Measurements from ENCODE around the gene NFIB. TPM values are rescaled to one million over a fixed set of nuclear protein-coding genes. Genes with fewer than 3 reads are reported as not detected.

Gene NFIB
- total RNA-seq, 1 donor from 2014 or later, result 0.30 TPM

- no peak overlapping the region for H3K4me3 ChIP-seq
These were observed 162.5 kb downstream of the NFIB start for GRCh38 chr9:14151451-14151850.

GRCh38 chr9:14148501-14149103 is 165.3 kb downstream of the NFIB start:
- TF ChIP-seq CTCF (IDR thresholded peaks at IDR 0.05), result no peak
- no peak for TF ChIP-seq EZH2phosphoT487 (IDR thresholded peaks at IDR 0.05)
- no peak for TF ChIP-seq EZH2 (IDR thresholded peaks at IDR 0.05)
- Mint-ChIP-seq H3K27ac (no peak overlapping the region), H3K4me3 (no peak overlapping the region)

More at GRCh38 chr9:14151451-14151850, 162.5 kb downstream of the NFIB start:
- H4K20me1 ChIP-seq (ENCODE audit: low read depth), result no peaks in the 10 kb centered on the region
- H3K4me2 ChIP-seq, result no peak overlapping the region
- peaks cover 11% of the 10 kb centered on the region for H3K4me1 ChIP-seq
- no peaks in the 10 kb centered on the region for H3K27me3 Mint-ChIP-seq (ENCODE audit: insufficient read depth, low read depth)
- H2AFZ ChIP-seq (replicated peaks), result no peak overlapping the region
- no peak for DNase-seq (ENCODE audit: low spot score)
- no peaks in the 10 kb centered on the region for H3K79me2 ChIP-seq (ENCODE audit: low read depth)
- H3K9ac ChIP-seq, result no peak overlapping the region
- H3K27me3 ChIP-seq, result no peaks in the 10 kb centered on the region
- H3K36me3 ChIP-seq, result no peaks in the 10 kb centered on the region
- H3K9me3 ChIP-seq (ENCODE audit: low read depth), result no peaks in the 10 kb centered on the region
- no peaks in the 10 kb centered on the region for H3F3A ChIP-seq (ENCODE audit: low read depth)
- H3K27ac ChIP-seq, result no peak overlapping the region
- H3K4me3 Mint-ChIP-seq, result no peak overlapping the region
- TF ChIP-seq CTCF (IDR thresholded peaks at IDR 0.05), result no peak
- no peak overlapping the region for H3K27ac Mint-ChIP-seq
- H3K36me3 Mint-ChIP-seq, result no peaks in the 10 kb centered on the region
- no peaks in the 10 kb centered on the region for H3K9me3 Mint-ChIP-seq
- peaks cover 5% of the 10 kb centered on the region for H3K4me1 Mint-ChIP-seq

GRCh38 chr9:14147738-14148137 is 166.2 kb downstream of the NFIB start:
- H3K27me3 ChIP-seq, result no peaks in the 10 kb centered on the region
- no peaks in the 10 kb centered on the region for H3K36me3 ChIP-seq
- Mint-ChIP-seq H3K27ac (no peak overlapping the region), H3K9me3 (no peaks in the 10 kb centered on the region), H3K27me3 (ENCODE audit: insufficient read depth, low read depth) (no peaks in the 10 kb centered on the region), H3K4me3 (no peak overlapping the region), H3K4me1 (no peaks in the 10 kb centered on the region), H3K36me3 (no peaks in the 10 kb centered on the region)
- H4K20me1 ChIP-seq (ENCODE audit: low read depth), result no peaks in the 10 kb centered on the region
- no peak overlapping the region for H3K27ac ChIP-seq
- no peak for DNase-seq (ENCODE audit: low spot score)
- H3K4me1 ChIP-seq, result peaks cover 4% of the 10 kb centered on the region
- no peak overlapping the region for H3K4me2 ChIP-seq
- H3K4me3 ChIP-seq, result no peak overlapping the region
- no peak overlapping the region for H2AFZ ChIP-seq (replicated peaks)
- H3K9me3 ChIP-seq (ENCODE audit: low read depth), result no peaks in the 10 kb centered on the region
- no peak overlapping the region for H3K9ac ChIP-seq
- H3F3A ChIP-seq (ENCODE audit: low read depth), result no peaks in the 10 kb centered on the region
- TF ChIP-seq EZH2phosphoT487 (IDR thresholded peaks at IDR 0.05), result no peak
- TF ChIP-seq CTCF (IDR thresholded peaks at IDR 0.05), result no peak
- no peak for TF ChIP-seq EZH2 (IDR thresholded peaks at IDR 0.05)
- no peaks in the 10 kb centered on the region for H3K79me2 ChIP-seq (ENCODE audit: low read depth)

More at GRCh38 chr9:14148501-14149103, 165.3 kb downstream of the NFIB start:
- Histone ChIP-seq H3K4me1 (peaks cover 11% of the 10 kb centered on the region), H3K9me3 (ENCODE audit: low read depth) (no peaks in the 10 kb centered on the region), H4K20me1 (ENCODE audit: low read depth) (no peaks in the 10 kb centered on the region), H3K79me2 (ENCODE audit: low read depth) (no peaks in the 10 kb centered on the region), H2AFZ (replicated peaks) (no peak overlapping the region), H3K27me3 (no peaks in the 10 kb centered on the region), H3K27ac (no peak overlapping the region), H3K36me3 (no peaks in the 10 kb centered on the region), H3K4me2 (no peak overlapping the region), H3F3A (ENCODE audit: low read depth) (no peaks in the 10 kb centered on the region), H3K4me3 (no peak overlapping the region), H3K9ac (no peak overlapping the region)
- H3K4me1 Mint-ChIP-seq, result peaks cover 4% of the 10 kb centered on the region
- no peak for DNase-seq (ENCODE audit: low spot score)
- H3K36me3 Mint-ChIP-seq, result no peaks in the 10 kb centered on the region
- no peaks in the 10 kb centered on the region for H3K9me3 Mint-ChIP-seq
- H3K27me3 Mint-ChIP-seq (ENCODE audit: insufficient read depth, low read depth), result no peaks in the 10 kb centered on the region
